CD4-positive, alpha-beta T cell treated with Interleukin-2 at 100 ng/mL for 4 hours (primary cell): ENCODE data around the gene GPC6.

Experiments used
- DNase-seq: peaks from one replicate; pipeline ENCODE4 v3.0.0-alpha.2; 2020; ENCODE audit warnings: low spot score

Gene GPC6

GRCh38 chr13:94248454-94249228, 1022.0 kb downstream of the GPC6 start:
- DNase-seq: no peak

GRCh38 chr13:94249512-94249911, 1022.9 kb downstream of the GPC6 start:
- no peak for DNase-seq

GRCh38 chr13:94251831-94252608, 1025.4 kb downstream of the GPC6 start:
- DNase-seq: no peak

- DNase-seq: no peak
Measured at GRCh38 chr13:94254737-94255136, 1028.1 kb downstream of the GPC6 start.

GRCh38 chr13:94256721-94257120, 1030.1 kb downstream of the GPC6 start:
- DNase-seq: no peak

GRCh38 chr13:94259984-94260383, 1033.4 kb downstream of the GPC6 start:
- DNase-seq: no peak

GRCh38 chr13:94261163-94261562, 1034.6 kb downstream of the GPC6 start:
- DNase-seq: no peak

GRCh38 chr13:94263038-94263437, 1036.4 kb downstream of the GPC6 start:
- no peak for DNase-seq

- DNase-seq: no peak
Measured at GRCh38 chr13:94267581-94268366, 1041.2 kb downstream of the GPC6 start.

GRCh38 chr13:94268661-94269060, 1042.1 kb downstream of the GPC6 start:
- no peak for DNase-seq

GRCh38 chr13:94269557-94269956, 1043.0 kb downstream of the GPC6 start:
- no peak for DNase-seq

- no peak for DNase-seq
Measured at GRCh38 chr13:94270556-94270955, 1043.9 kb downstream of the GPC6 start.

GRCh38 chr13:94272038-94272437, 1045.4 kb downstream of the GPC6 start:
- DNase-seq: no peak

GRCh38 chr13:94280349-94280748, 1053.7 kb downstream of the GPC6 start:
- no peak for DNase-seq

- DNase-seq: no peak
Measured at GRCh38 chr13:94280845-94281244, 1054.2 kb downstream of the GPC6 start.

- no peak for DNase-seq
Measured at GRCh38 chr13:94286581-94286980, 1060.0 kb downstream of the GPC6 start.

GRCh38 chr13:94291631-94292322, 1065.2 kb downstream of the GPC6 start:
- no peak for DNase-seq

- no peak for DNase-seq
Measured at GRCh38 chr13:94292323-94292640, 1065.7 kb downstream of the GPC6 start.

GRCh38 chr13:94296471-94296870, 1069.9 kb downstream of the GPC6 start:
- DNase-seq: no peak

GRCh38 chr13:94298346-94298745, 1071.7 kb downstream of the GPC6 start:
- DNase-seq: no peak

GRCh38 chr13:94300401-94300800, 1073.8 kb downstream of the GPC6 start:
- no peak for DNase-seq

- no peak for DNase-seq
Measured at GRCh38 chr13:94301487-94301886, 1074.9 kb downstream of the GPC6 start.
